ENCODE results near the gene MXRA7. TPM values are rescaled to one million over a fixed set of nuclear protein-coding genes. Genes with fewer than 3 reads are reported as not detected.

MXRA7 gene
- polyA plus RNA-seq, 1 experiment, result 300 TPM

- POLR2A ChIA-PET, result interaction anchor here (0.6 kb wide), 1 partner anchor 376 kb away, joined by 4 read pairs; no protein-coding TSS in a partner anchor
Observed at GRCh38 chr17:76670718-76671122, 40.0 kb downstream of the MXRA7 start.

GRCh38 chr17:76670020-76670717, 40.6 kb downstream of the MXRA7 start:
- H3K27me3 ChIP-seq (ENCODE audit: control insufficient read depth, insufficient read depth, low read length), result no peaks in the 10 kb centered on the region
- CTCF ChIA-PET, result interaction anchor here (0.8 to 2.6 kb wide), 3 partner anchors 11 to 43 kb away, joined by 3 to 18 read pairs (median 5); no protein-coding TSS in a partner anchor
- TF ChIP-seq CTCF (IDR thresholded peaks at IDR 0.05; ENCODE audit: insufficient read depth, low read depth, low read length), result no peak
- DNase-seq (ENCODE audit: low read depth), result no peak
- H3K4me3 ChIP-seq (ENCODE audit: low read depth, low read length), result no peak overlapping the region
- POLR2A ChIA-PET, result no interaction called here
- no peaks in the 10 kb centered on the region for H3K36me3 ChIP-seq (ENCODE audit: control insufficient read depth, insufficient read depth, low read length)

More at GRCh38 chr17:76670718-76671122, 40.0 kb downstream of the MXRA7 start:
- no peak for TF ChIP-seq CTCF (IDR thresholded peaks at IDR 0.05; ENCODE audit: insufficient read depth, low read depth, low read length)
- CTCF ChIA-PET, result interaction anchor here (1.3 to 2.6 kb wide), 4 partner anchors 11 to 46 kb away, joined by 3 to 18 read pairs (median 4); no protein-coding TSS in a partner anchor
- no peak overlapping the region for H3K4me3 ChIP-seq (ENCODE audit: low read depth, low read length)
- no peak for DNase-seq (ENCODE audit: low read depth)
- H3K27me3 ChIP-seq (ENCODE audit: control insufficient read depth, insufficient read depth, low read length), result no peaks in the 10 kb centered on the region
- H3K36me3 ChIP-seq (ENCODE audit: control insufficient read depth, insufficient read depth, low read length), result no peaks in the 10 kb centered on the region

- POLR2A ChIA-PET, result interaction anchor here (0.7 kb wide), 1 partner anchor 837 kb away, joined by 10 read pairs; no protein-coding TSS in a partner anchor
- TF ChIP-seq CTCF (IDR thresholded peaks at IDR 0.05; ENCODE audit: insufficient read depth, low read depth, low read length), result no peak
- Histone ChIP-seq H3K36me3 (ENCODE audit: control insufficient read depth, insufficient read depth, low read length) (no peaks in the 10 kb centered on the region), H3K4me3 (ENCODE audit: low read depth, low read length) (no peak overlapping the region), H3K27me3 (ENCODE audit: control insufficient read depth, insufficient read depth, low read length) (peaks cover 1% of the 10 kb centered on the region; the same call in 1 of the 2 replicates)
- CTCF ChIA-PET, result interaction anchor here (1.3 to 1.9 kb wide), 3 partner anchors 11 to 44 kb away, joined by 5 to 8 read pairs (median 6); no protein-coding TSS in a partner anchor
- no peak for DNase-seq (ENCODE audit: low read depth)
Observed at GRCh38 chr17:76667786-76668453, 42.8 kb downstream of the MXRA7 start.

- Histone ChIP-seq H3K36me3 (ENCODE audit: control insufficient read depth, insufficient read depth, low read length) (no peaks in the 10 kb centered on the region), H3K4me3 (ENCODE audit: low read depth, low read length) (no peak overlapping the region), H3K27me3 (ENCODE audit: control insufficient read depth, insufficient read depth, low read length) (peaks cover 1% of the 10 kb centered on the region; the same call in 1 of the 2 replicates)
- ChIA-PET CTCF (interaction anchor here (1.3 to 1.9 kb wide), 2 partner anchors 11 to 14 kb away, joined by 5 to 8 read pairs; no protein-coding TSS in a partner anchor), POLR2A (interaction anchor here (0.7 kb wide), 1 partner anchor 838 kb away, joined by 10 read pairs; no protein-coding TSS in a partner anchor)
- no peak for TF ChIP-seq CTCF (IDR thresholded peaks at IDR 0.05; ENCODE audit: insufficient read depth, low read depth, low read length)
- no peak for DNase-seq (ENCODE audit: low read depth)
Observed at GRCh38 chr17:76667491-76667755, 43.3 kb downstream of the MXRA7 start.

GRCh38 chr17:76660656-76661042, 50.1 kb downstream of the MXRA7 start:
- no peak for DNase-seq (ENCODE audit: low read depth)
- Histone ChIP-seq H3K27me3 (ENCODE audit: control insufficient read depth, insufficient read depth, low read length) (peaks cover 4% of the 10 kb centered on the region), H3K36me3 (ENCODE audit: control insufficient read depth, insufficient read depth, low read length) (no peaks in the 10 kb centered on the region), H3K4me3 (ENCODE audit: low read depth, low read length) (no peak overlapping the region)
- ChIA-PET CTCF (no interaction called here), POLR2A (no interaction called here)
- TF ChIP-seq CTCF (IDR thresholded peaks at IDR 0.05; ENCODE audit: insufficient read depth, low read depth, low read length), result no peak

Measured in BJ (cell line).